GM12878 (cell line): ENCODE data around the gene MYH7. TPM values are rescaled to one million over a fixed set of nuclear protein-coding genes. Genes with fewer than 3 reads are reported as not detected.

Experiments
- BCLAF1 ChIP-seq: fragments of 450-650 bp; IDR thresholded peaks from 2 replicates; pipeline ENCODE4 v1.6.1; 2017; ENCODE audit warnings: antibody characterized with exemption, mild to moderate bottlenecking, moderate library complexity
- HSF1 ChIP-seq: fragments of 150-350 bp; IDR thresholded peaks from 2 replicates; pipeline ENCODE4 v1.6.1; 2014; ENCODE audit warnings: mild to moderate bottlenecking, low read depth, low read length
- IRF3 ChIP-seq: fragments of 450-650 bp; IDR thresholded peaks from 2 replicates; pipeline ENCODE4 v1.6.1; 2014; ENCODE audit warnings: mild to moderate bottlenecking
- MYC ChIP-seq: IDR thresholded peaks from 2 replicates; pipeline ENCODE4 v1.6.1; 2011; ENCODE audit warnings: mild to moderate bottlenecking, low read length, moderate library complexity, inconsistent platforms; ENCODE audit not compliant: insufficient read depth, insufficient replicate concordance, insufficient read length, severe bottlenecking
- NFIC ChIP-seq: IDR thresholded peaks from 2 replicates; pipeline ENCODE4 v1.6.1; 2012; ENCODE audit warnings: low read depth, mild to moderate bottlenecking, inconsistent platforms, low read length, moderate library complexity
- NFXL1 ChIP-seq: fragments of 450-650 bp; IDR thresholded peaks from 2 replicates; pipeline ENCODE4 v1.6.1; 2017; ENCODE audit warnings: antibody characterized with exemption, mild to moderate bottlenecking, borderline replicate concordance
- SMAD1 ChIP-seq: fragments of 450-650 bp; IDR thresholded peaks from 2 replicates; pipeline ENCODE4 v1.6.1; 2018; ENCODE audit warnings: mild to moderate bottlenecking, low read depth; ENCODE audit not compliant: partially characterized antibody
- SP1 ChIP-seq: IDR thresholded peaks from one replicate; pipeline ENCODE4 v1.6.1; 2011; ENCODE audit warnings: low read depth, low read length
- ZNF274 ChIP-seq: IDR thresholded peaks from one replicate; pipeline ENCODE4 v1.8.0; 2011; ENCODE audit not compliant: insufficient read length, insufficient read depth
- polyA plus RNA-seq, 11 experiments: library from polyadenylated mRNA; depleted of rRNA in 4 of 11; unstranded in 6 of 11; stranded (reverse) in 5 of 11; fragments of >200 nt; fragmentation: Nextera tagmentation in 4 of 11; fragmentation: Illumina TruSeq in 1 of 11; extraction: Ambion mirVana in 4 of 11; extraction: Trizol in 1 of 11; gene quantifications; 1 replicate in 1 of 11; 2 replicates in 10 of 11; pipeline versions ENCODE4 v1.2.1 to v1.2.3, GENCODE V29; 2011 to 2016; ENCODE audit warnings: inconsistent platforms in 2 of 11, missing spikeins in 2 of 11, low read depth in 1 of 11
- total RNA-seq, 4 experiments: library from RNA; depleted of rRNA in 3 of 4; stranded (reverse); fragments of >200 nt in 3 of 4; fragmentation: Illumina TruSeq in 1 of 4; extraction: Trizol in 1 of 4; gene quantifications; 2 replicates each; pipeline versions ENCODE4 v1.2.1 to v1.2.3, GENCODE V29; 2013 to 2021

Gene MYH7
- total and polyA plus RNA-seq, 10 of the 15 experiments (the other 5 are each of a cell fraction or from before 2014, with no cell fraction given), result 0.04 to 0.10 (median 0.05) TPM; not detected in 4

- TF ChIP-seq HSF1, result no peak
- no peak for TF ChIP-seq NFIC
- no peak for TF ChIP-seq MYC
- TF ChIP-seq SMAD1, result no peak
- no peak for TF ChIP-seq IRF3
- no peak for TF ChIP-seq BCLAF1
- no peak for TF ChIP-seq SP1
- no peak for TF ChIP-seq ZNF274
- no peak for TF ChIP-seq NFXL1
These were observed 27.7 kb downstream of the MYH7 start, which contains the start of gene MYH6 (continued) for GRCh38 chr14:23407516-23408306.
